ENCODE data around the gene POT1.

The POT1 gene

GRCh38 chr7:124818807-124819206 lies 110.8 kb downstream of the POT1 start:
- TF ChIP-seq JUND (IDR thresholded peaks at IDR 0.05; ENCODE audit: low read depth) = no peak
- DNase-seq (ENCODE audit: low read depth in 1 of 2, low spot score in 1 of 2) = no peak
- in situ Hi-C loops (cut with HindIII; ENCODE audit: low pct_unique_long_range_greater_than_20kb, low sequenced_read_pairs) = no loop called here

GRCh38 chr7:124813994-124814798 lies 115.4 kb downstream of the POT1 start:
- no peak for DNase-seq (ENCODE audit: low read depth in 1 of 2, low spot score in 1 of 2)
- TF ChIP-seq JUND (IDR thresholded peaks at IDR 0.05; ENCODE audit: low read depth) = no peak
- in situ Hi-C loops (cut with HindIII; ENCODE audit: low pct_unique_long_range_greater_than_20kb, low sequenced_read_pairs) = no loop called here

- in situ Hi-C loops (cut with HindIII; ENCODE audit: low pct_unique_long_range_greater_than_20kb, low sequenced_read_pairs) = no loop called here
- DNase-seq (ENCODE audit: low read depth in 1 of 2, low spot score in 1 of 2) = no peak
- TF ChIP-seq JUND (IDR thresholded peaks at IDR 0.05; ENCODE audit: low read depth) = no peak
These were observed 116.9 kb downstream of the POT1 start for GRCh38 chr7:124812764-124813163.

- no peak for DNase-seq (ENCODE audit: low read depth in 1 of 2, low spot score in 1 of 2)
- in situ Hi-C loops (cut with HindIII; ENCODE audit: low pct_unique_long_range_greater_than_20kb, low sequenced_read_pairs) = no loop called here
- no peak for TF ChIP-seq JUND (IDR thresholded peaks at IDR 0.05; ENCODE audit: low read depth)
These were observed 118.3 kb downstream of the POT1 start for GRCh38 chr7:124811341-124811740.

- DNase-seq (ENCODE audit: low read depth in 1 of 2, low spot score in 1 of 2) = no peak
- in situ Hi-C loops (cut with HindIII; ENCODE audit: low pct_unique_long_range_greater_than_20kb, low sequenced_read_pairs) = no loop called here
- TF ChIP-seq JUND (IDR thresholded peaks at IDR 0.05; ENCODE audit: low read depth) = no peak
These were observed 119.0 kb downstream of the POT1 start for GRCh38 chr7:124810605-124811004.

GRCh38 chr7:124808206-124808605 lies 121.4 kb downstream of the POT1 start:
- TF ChIP-seq JUND (IDR thresholded peaks at IDR 0.05; ENCODE audit: low read depth) = no peak
- in situ Hi-C loops (cut with HindIII; ENCODE audit: low pct_unique_long_range_greater_than_20kb, low sequenced_read_pairs) = no loop called here
- DNase-seq (ENCODE audit: low read depth in 1 of 2, low spot score in 1 of 2) = no peak

GRCh38 chr7:124801330-124801895 lies 128.2 kb downstream of the POT1 start:
- in situ Hi-C loops (cut with HindIII; ENCODE audit: low pct_unique_long_range_greater_than_20kb, low sequenced_read_pairs) = no loop called here
- TF ChIP-seq JUND (IDR thresholded peaks at IDR 0.05; ENCODE audit: low read depth) = no peak
- DNase-seq (ENCODE audit: low read depth in 1 of 2, low spot score in 1 of 2) = no peak

- no peak for DNase-seq (ENCODE audit: low read depth in 1 of 2, low spot score in 1 of 2)
- TF ChIP-seq JUND (IDR thresholded peaks at IDR 0.05; ENCODE audit: low read depth) = no peak
- in situ Hi-C loops (cut with HindIII; ENCODE audit: low pct_unique_long_range_greater_than_20kb, low sequenced_read_pairs) = no loop called here
These were observed 129.2 kb downstream of the POT1 start for GRCh38 chr7:124800386-124800785.

- TF ChIP-seq JUND (IDR thresholded peaks at IDR 0.05; ENCODE audit: low read depth) = no peak
- in situ Hi-C loops (cut with HindIII; ENCODE audit: low pct_unique_long_range_greater_than_20kb, low sequenced_read_pairs) = no loop called here
- no peak for DNase-seq (ENCODE audit: low read depth in 1 of 2, low spot score in 1 of 2)
These were observed 130.2 kb downstream of the POT1 start for GRCh38 chr7:124799448-124799847.

- DNase-seq (ENCODE audit: low read depth in 1 of 2, low spot score in 1 of 2) = peak in 1 of 2 experiments; percentile 6
- in situ Hi-C loops (cut with HindIII; ENCODE audit: low pct_unique_long_range_greater_than_20kb, low sequenced_read_pairs) = no loop called here
- no peak for TF ChIP-seq JUND (IDR thresholded peaks at IDR 0.05; ENCODE audit: low read depth)
These were observed 132.9 kb downstream of the POT1 start for GRCh38 chr7:124796771-124797170.

GRCh38 chr7:124792696-124793095 lies 136.9 kb downstream of the POT1 start:
- no peak for TF ChIP-seq JUND (IDR thresholded peaks at IDR 0.05; ENCODE audit: low read depth)
- no peak for DNase-seq (ENCODE audit: low read depth in 1 of 2, low spot score in 1 of 2)
- in situ Hi-C loops (cut with HindIII; ENCODE audit: low pct_unique_long_range_greater_than_20kb, low sequenced_read_pairs) = no loop called here

- no peak for TF ChIP-seq JUND (IDR thresholded peaks at IDR 0.05; ENCODE audit: low read depth)
- in situ Hi-C loops (cut with HindIII; ENCODE audit: low pct_unique_long_range_greater_than_20kb, low sequenced_read_pairs) = no loop called here
- DNase-seq (ENCODE audit: low read depth in 1 of 2, low spot score in 1 of 2) = no peak
These were observed 137.6 kb downstream of the POT1 start for GRCh38 chr7:124792002-124792401.

- in situ Hi-C loops (cut with HindIII; ENCODE audit: low pct_unique_long_range_greater_than_20kb, low sequenced_read_pairs) = no loop called here
- DNase-seq (ENCODE audit: low read depth in 1 of 2, low spot score in 1 of 2) = peak in 1 of 2 experiments; percentile 22
- TF ChIP-seq JUND (IDR thresholded peaks at IDR 0.05; ENCODE audit: low read depth) = no peak
These were observed 138.2 kb downstream of the POT1 start for GRCh38 chr7:124791426-124791825.

All from T47D (cell line).